Transverse colon (tissue), 4 donors: Measurements from ENCODE around the gene IL16.

Experiments used
- CTCF ChIP-seq, 5 experiments: fragments of 200-600 bp in 3 of 5; fragments of 450-650 bp in 2 of 5; sonication (generic) in 3 of 5; IDR thresholded peaks; 1 replicate in 2 of 5; 2 replicates in 3 of 5; pipeline ENCODE4 v1.5.1; 2016 to 2017; ENCODE audit warnings: antibody characterized with exemption in 5 of 5, inconsistent platforms in 3 of 5, mild to moderate bottlenecking in 2 of 5, moderate library complexity in 1 of 5
- EP300 ChIP-seq: sonication (generic); formaldehyde crosslinking; IDR thresholded peaks from one replicate; pipeline ENCODE4 v1.6.1; 2017; ENCODE audit warnings: antibody characterized with exemption, low read depth
- POLR2A ChIP-seq: fragments of 450-650 bp; IDR thresholded peaks from one replicate; pipeline ENCODE4 v1.6.1; 2016; ENCODE audit warnings: antibody characterized with exemption, mild to moderate bottlenecking, moderate library complexity
- POLR2AphosphoS5 ChIP-seq, 3 donors: sonication (generic); formaldehyde crosslinking; IDR thresholded peaks; one replicate each; pipeline ENCODE4 v1.6.1; 2016; ENCODE audit warnings: antibody characterized with exemption in 3 of 3

DNA sequence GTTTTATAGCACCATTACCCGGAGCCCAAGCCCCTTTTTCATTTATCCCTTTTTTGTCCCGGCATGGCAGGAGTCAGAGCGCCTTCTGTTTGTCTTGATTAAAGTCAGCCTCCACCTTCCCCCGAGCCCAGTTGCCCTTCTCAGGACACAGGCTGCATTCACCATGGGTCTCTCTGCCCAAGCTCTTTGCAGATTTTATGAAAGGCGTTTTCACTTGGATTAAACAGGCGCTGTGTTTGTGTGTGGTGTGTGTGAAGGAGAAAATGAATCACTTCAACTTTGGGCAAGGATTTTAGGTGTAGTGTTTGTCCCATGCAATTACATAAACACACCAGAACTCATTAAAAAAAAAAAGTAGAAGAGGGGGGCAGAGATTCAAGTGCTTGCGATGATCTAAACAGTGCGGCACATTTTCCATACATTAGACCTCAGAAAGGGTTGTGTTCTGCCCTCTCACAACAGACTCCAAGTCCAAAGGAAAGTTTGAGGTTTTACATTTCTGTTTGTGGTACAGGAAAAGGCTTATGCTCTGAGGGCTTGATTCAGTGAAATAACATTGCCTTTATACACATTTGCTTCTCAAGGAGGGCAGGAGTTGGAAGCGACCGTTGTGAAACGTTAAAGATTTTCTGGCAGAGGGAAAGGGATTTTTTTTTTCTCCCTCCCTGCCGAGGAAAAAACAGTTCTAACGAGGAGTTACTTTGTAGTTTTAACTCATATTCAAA lies 14.5 kb upstream of the IL16 start:
- no peak for TF ChIP-seq CTCF (IDR thresholded peaks at IDR 0.05)
- TF ChIP-seq POLR2A: no peak
- TF ChIP-seq EP300: no peak
- no peak for TF ChIP-seq POLR2AphosphoS5 (IDR thresholded peaks at IDR 0.05)
